ENCODE results near the gene LSP1.
A peak's percentile ranks its signal among the peaks of the same experiment; 100 is the strongest.

Gene LSP1

DNA sequence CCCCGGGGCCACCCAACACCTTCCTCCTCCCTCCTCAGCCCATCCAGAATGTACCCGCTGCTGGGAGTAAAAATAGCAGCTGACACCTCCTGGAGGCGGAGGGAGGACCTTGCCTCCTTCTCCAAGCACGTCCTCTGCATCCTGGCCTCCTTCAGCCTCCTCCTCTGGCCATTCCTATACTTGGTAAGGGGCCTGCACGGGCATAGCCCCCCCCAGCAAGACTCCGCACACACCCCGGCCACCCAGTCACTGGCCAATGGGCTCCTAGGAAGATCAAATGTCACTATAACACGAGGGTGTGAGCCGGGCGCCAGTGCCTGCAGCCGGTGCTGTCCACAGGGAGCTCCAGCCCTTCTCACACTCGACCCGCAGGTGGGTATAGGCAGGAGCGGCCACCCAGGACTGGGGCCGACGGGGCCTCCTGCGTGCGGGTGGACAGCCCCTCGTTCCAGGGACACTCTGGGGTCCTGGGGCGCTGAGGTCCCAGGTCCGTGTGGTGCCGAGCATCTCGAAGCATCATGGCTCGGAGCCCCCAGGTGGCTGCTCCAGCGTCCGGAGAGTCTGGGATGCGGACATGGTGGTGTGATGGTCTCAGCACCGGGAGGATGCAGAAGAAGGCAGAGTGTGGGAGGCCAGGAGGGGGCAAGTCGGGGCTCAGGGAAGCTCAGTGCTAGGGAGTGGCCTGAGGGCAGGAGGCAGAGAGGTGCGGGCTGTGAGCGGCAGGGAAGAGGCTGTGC, 66.7 kb downstream of the LSP1 start, which contains the start of gene TNNT3:
TSS of gene TNNT3 (plus strand) at position 313 of the 737 bp plus-strand sequence. CDS start 3,172 bp downstream, outside the sequence.
- no peak for TF ChIP-seq PAX5 (IDR thresholded peaks at IDR 0.05; ENCODE audit: insufficient read depth, low read length, severe bottlenecking)
- TF ChIP-seq POU2F2 (IDR thresholded peaks at IDR 0.05; ENCODE audit: low read depth, low read length), result no peak
- TF ChIP-seq TAF1 (IDR thresholded peaks at IDR 0.05; ENCODE audit: low read depth, low read length), result no peak
- no peak for TF ChIP-seq POLR2AphosphoS5 (IDR thresholded peaks at IDR 0.05; ENCODE audit: low read depth, low read length)
- no peak for TF ChIP-seq POLR2A (IDR thresholded peaks at IDR 0.05; ENCODE audit: low read depth, low read length)
- no peak for TF ChIP-seq SPI1 (IDR thresholded peaks at IDR 0.05; ENCODE audit: low read depth, low read length)
- FAIRE-seq (no peak), DNase-seq (ENCODE audit: insufficient read length, low spot score) (peak; percentile 30)

GRCh38 chr11:1920128-1920908, 67.4 kb downstream of the LSP1 start:
- TF ChIP-seq TAF1 (IDR thresholded peaks at IDR 0.05; ENCODE audit: low read depth, low read length) (no peak), PAX5 (IDR thresholded peaks at IDR 0.05; ENCODE audit: insufficient read depth, low read length, severe bottlenecking) (no peak), POLR2A (IDR thresholded peaks at IDR 0.05; ENCODE audit: low read depth, low read length) (no peak), POU2F2 (IDR thresholded peaks at IDR 0.05; ENCODE audit: low read depth, low read length) (no peak), SPI1 (IDR thresholded peaks at IDR 0.05; ENCODE audit: low read depth, low read length) (no peak), POLR2AphosphoS5 (IDR thresholded peaks at IDR 0.05; ENCODE audit: low read depth, low read length) (no peak)
- DNase-seq (ENCODE audit: insufficient read length, low spot score), result no peak
- no peak for FAIRE-seq

GRCh38 chr11:1920909-1921573, 68.2 kb downstream of the LSP1 start:
- FAIRE-seq (no peak), DNase-seq (ENCODE audit: insufficient read length, low spot score) (peak; percentile 30)

DNA sequence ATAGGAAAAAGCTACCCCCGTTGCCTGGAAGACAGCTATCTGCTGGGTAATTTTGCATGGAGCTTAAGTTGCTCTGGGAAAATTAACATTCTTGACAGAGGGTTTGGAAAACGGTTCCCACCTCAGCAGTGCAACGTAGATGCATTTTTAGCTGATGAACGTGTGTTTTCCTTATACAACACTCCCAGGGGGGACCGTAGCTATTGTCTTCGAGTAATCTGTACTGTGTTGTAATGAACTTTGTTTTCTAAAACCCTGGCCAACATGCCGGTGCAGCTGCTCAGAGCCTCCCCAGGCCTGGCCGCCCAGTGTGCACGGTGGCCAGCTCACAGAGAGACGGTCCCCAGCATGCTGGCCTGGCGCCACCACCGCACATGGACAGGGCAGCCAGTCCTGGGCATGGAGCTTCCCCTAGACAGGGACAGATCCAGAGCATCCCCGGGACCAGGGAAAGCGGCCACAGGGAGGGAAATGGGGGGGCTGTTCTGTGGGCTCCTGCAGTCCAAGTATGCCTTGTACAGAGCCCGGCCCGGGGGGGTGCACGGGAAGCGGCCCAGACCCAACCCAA, 68.8 kb downstream of the LSP1 start:
- DNase-seq (ENCODE audit: insufficient read length, low spot score) (no peak), FAIRE-seq (no peak)
- TF ChIP-seq POLR2A (IDR thresholded peaks at IDR 0.05; ENCODE audit: low read depth, low read length) (no peak), TAF1 (IDR thresholded peaks at IDR 0.05; ENCODE audit: low read depth, low read length) (no peak), SPI1 (IDR thresholded peaks at IDR 0.05; ENCODE audit: low read depth, low read length) (no peak), POLR2AphosphoS5 (IDR thresholded peaks at IDR 0.05; ENCODE audit: low read depth, low read length) (no peak), PAX5 (IDR thresholded peaks at IDR 0.05; ENCODE audit: insufficient read depth, low read length, severe bottlenecking) (no peak), POU2F2 (IDR thresholded peaks at IDR 0.05; ENCODE audit: low read depth, low read length) (no peak)

More at GRCh38 chr11:1920909-1921573, 68.2 kb downstream of the LSP1 start:
- TF ChIP-seq POLR2A (IDR thresholded peaks at IDR 0.05; ENCODE audit: low read depth, low read length) (no peak), PAX5 (IDR thresholded peaks at IDR 0.05; ENCODE audit: insufficient read depth, low read length, severe bottlenecking) (no peak), TAF1 (IDR thresholded peaks at IDR 0.05; ENCODE audit: low read depth, low read length) (no peak), POU2F2 (IDR thresholded peaks at IDR 0.05; ENCODE audit: low read depth, low read length) (no peak), POLR2AphosphoS5 (IDR thresholded peaks at IDR 0.05; ENCODE audit: low read depth, low read length) (no peak), SPI1 (IDR thresholded peaks at IDR 0.05; ENCODE audit: low read depth, low read length) (no peak)

DNA sequence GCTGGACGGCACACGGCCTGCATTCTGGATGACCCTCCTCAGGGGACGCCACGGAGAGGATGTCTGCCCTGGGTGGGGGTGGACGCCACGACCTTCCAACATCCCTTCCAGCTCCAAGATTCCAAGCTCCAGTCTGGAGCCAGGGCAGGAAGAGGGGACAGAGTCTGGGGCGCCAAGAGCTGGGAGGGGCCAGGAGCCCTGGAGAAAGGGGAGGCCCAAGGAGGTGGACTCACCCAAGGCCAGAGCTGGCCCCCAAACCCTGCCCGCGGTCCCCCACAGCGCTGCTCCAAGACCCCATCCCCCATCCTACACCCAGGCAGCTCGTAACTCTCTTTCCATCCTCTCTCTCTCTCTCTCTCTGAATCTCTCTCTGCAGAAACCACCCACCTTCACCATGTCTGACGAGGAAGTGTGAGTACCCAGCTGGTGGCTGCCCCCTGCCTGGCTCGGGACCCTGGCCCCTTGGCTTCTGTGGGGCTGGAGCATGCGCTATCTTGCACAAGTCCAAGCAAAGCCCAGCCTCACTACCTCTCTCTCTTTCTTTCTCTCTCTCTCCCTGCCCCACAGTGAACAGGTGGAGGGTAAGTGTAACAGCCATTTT, 69.7 kb downstream of the LSP1 start:
- TF ChIP-seq POLR2AphosphoS5 (IDR thresholded peaks at IDR 0.05; ENCODE audit: low read depth, low read length), result no peak
- no peak for TF ChIP-seq TAF1 (IDR thresholded peaks at IDR 0.05; ENCODE audit: low read depth, low read length)
- TF ChIP-seq PAX5 (IDR thresholded peaks at IDR 0.05; ENCODE audit: insufficient read depth, low read length, severe bottlenecking), result no peak
- no peak for TF ChIP-seq POU2F2 (IDR thresholded peaks at IDR 0.05; ENCODE audit: low read depth, low read length)
- TF ChIP-seq POLR2A (IDR thresholded peaks at IDR 0.05; ENCODE audit: low read depth, low read length), result no peak
- no peak for TF ChIP-seq SPI1 (IDR thresholded peaks at IDR 0.05; ENCODE audit: low read depth, low read length)
- no peak for DNase-seq (ENCODE audit: insufficient read length, low spot score)
- no peak for FAIRE-seq

GRCh38 chr11:1923201-1923956, 70.5 kb downstream of the LSP1 start:
- no peak for FAIRE-seq
- DNase-seq (ENCODE audit: insufficient read length, low spot score), result no peak
- TF ChIP-seq PAX5 (IDR thresholded peaks at IDR 0.05; ENCODE audit: insufficient read depth, low read length, severe bottlenecking) (no peak), SPI1 (IDR thresholded peaks at IDR 0.05; ENCODE audit: low read depth, low read length) (no peak), POU2F2 (IDR thresholded peaks at IDR 0.05; ENCODE audit: low read depth, low read length) (no peak), POLR2A (IDR thresholded peaks at IDR 0.05; ENCODE audit: low read depth, low read length) (no peak), POLR2AphosphoS5 (IDR thresholded peaks at IDR 0.05; ENCODE audit: low read depth, low read length) (no peak), TAF1 (IDR thresholded peaks at IDR 0.05; ENCODE audit: low read depth, low read length) (no peak)

- no peak for DNase-seq (ENCODE audit: insufficient read length, low spot score)
- FAIRE-seq, result no peak
- no peak for TF ChIP-seq TAF1 (IDR thresholded peaks at IDR 0.05; ENCODE audit: low read depth, low read length)
These were observed 71.3 kb downstream of the LSP1 start for GRCh38 chr11:1924181-1924580.

DNA sequence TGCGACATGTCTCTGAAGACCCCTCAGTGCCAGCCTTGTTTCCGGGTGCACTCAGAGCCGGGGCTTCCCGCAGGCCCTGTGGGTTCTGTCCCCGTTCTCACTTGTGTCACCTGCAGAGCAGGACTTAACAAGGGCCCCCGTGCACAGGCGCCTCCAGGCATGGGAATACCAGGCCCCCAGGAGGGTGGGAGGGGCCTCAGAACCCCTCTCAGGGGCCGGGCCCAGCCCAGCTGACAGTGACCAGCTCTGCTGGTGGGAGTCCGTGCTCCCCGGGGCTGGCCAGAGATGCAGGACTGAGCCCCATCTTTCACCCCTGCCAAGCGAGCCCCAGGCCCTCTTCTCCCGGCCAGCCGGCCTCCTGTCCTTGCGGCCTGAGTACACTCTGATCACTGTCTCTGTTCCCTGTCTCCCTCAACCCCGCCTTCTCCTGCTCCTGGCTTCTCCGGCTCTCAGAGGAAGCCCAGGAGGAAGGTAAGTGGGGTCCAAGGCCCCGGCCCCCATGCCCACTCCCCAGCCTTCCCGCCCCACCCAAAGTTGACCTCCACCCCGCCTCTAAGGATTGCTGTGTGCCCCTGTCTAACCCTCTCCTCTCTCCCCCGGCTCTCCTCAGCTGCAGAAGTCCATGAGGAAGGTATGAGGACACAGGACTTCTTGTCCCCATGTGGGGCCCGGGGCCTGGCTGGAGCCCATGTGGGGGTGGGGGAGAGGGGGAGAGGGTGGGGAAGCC, 71.9 kb downstream of the LSP1 start:
- no peak for DNase-seq (ENCODE audit: insufficient read length, low spot score)
- no peak for TF ChIP-seq TAF1 (IDR thresholded peaks at IDR 0.05; ENCODE audit: low read depth, low read length)
- TF ChIP-seq PAX5 (IDR thresholded peaks at IDR 0.05; ENCODE audit: insufficient read depth, low read length, severe bottlenecking), result no peak
- TF ChIP-seq SPI1 (IDR thresholded peaks at IDR 0.05; ENCODE audit: low read depth, low read length), result no peak
- TF ChIP-seq POLR2AphosphoS5 (IDR thresholded peaks at IDR 0.05; ENCODE audit: low read depth, low read length), result no peak
- TF ChIP-seq POLR2A (IDR thresholded peaks at IDR 0.05; ENCODE audit: low read depth, low read length), result no peak
- TF ChIP-seq POU2F2 (IDR thresholded peaks at IDR 0.05; ENCODE audit: low read depth, low read length), result no peak
- FAIRE-seq, result no peak

All from GM12891 (cell line).